ENCODE measurements around the gene RHOBTB1.
"Not testable (repeated sequence)": the region's sequence is repeated elsewhere in the genome, so short reads cannot be mapped to it uniquely, and the experiment has no call there.

RHOBTB1 gene

GRCh38 chr10:60944058-60944909 is at the start of gene RHOBTB1:
RHOBTB1 (minus strand) TSS chr10:60944185; CDS start chr10:60911542, 32,643 bp downstream.
- peak within 1 kb of the TSS; percentile 63 for H3K4me3 ChIP-seq (ENCODE audit: low read depth, low read length)

- no peak overlapping the region for H3K4me3 ChIP-seq (ENCODE audit: low read depth, low read length)
Measured at GRCh38 chr10:60992636-60993035, 48.7 kb upstream of the RHOBTB1 start.

GRCh38 chr10:60990663-60991062 is 46.7 kb upstream of the RHOBTB1 start:
- H3K4me3 ChIP-seq (ENCODE audit: low read depth, low read length): no peak overlapping the region

GRCh38 chr10:60989400-60989876 is 45.5 kb upstream of the RHOBTB1 start:
- H3K4me3 ChIP-seq (ENCODE audit: low read depth, low read length): no peak overlapping the region

GRCh38 chr10:60986791-60987190 is 42.8 kb upstream of the RHOBTB1 start:
- no peak overlapping the region for H3K4me3 ChIP-seq (ENCODE audit: low read depth, low read length)

- H3K4me3 ChIP-seq (ENCODE audit: low read depth, low read length): no peak overlapping the region
Measured at GRCh38 chr10:60985951-60986350, 42.0 kb upstream of the RHOBTB1 start.

- no peak overlapping the region for H3K4me3 ChIP-seq (ENCODE audit: low read depth, low read length)
Measured at GRCh38 chr10:60980997-60981396, 37.0 kb upstream of the RHOBTB1 start.

GRCh38 chr10:60979667-60980104 is 35.7 kb upstream of the RHOBTB1 start:
- no peak overlapping the region for H3K4me3 ChIP-seq (ENCODE audit: low read depth, low read length)

- no peak overlapping the region for H3K4me3 ChIP-seq (ENCODE audit: low read depth, low read length)
Measured at GRCh38 chr10:60978287-60979115, 34.5 kb upstream of the RHOBTB1 start.

- H3K4me3 ChIP-seq (ENCODE audit: low read depth, low read length): no peak overlapping the region
Measured at GRCh38 chr10:60977161-60978122, 33.5 kb upstream of the RHOBTB1 start.

GRCh38 chr10:60976687-60977086 is 32.7 kb upstream of the RHOBTB1 start:
- no peak overlapping the region for H3K4me3 ChIP-seq (ENCODE audit: low read depth, low read length)

GRCh38 chr10:60975716-60976115 is 31.7 kb upstream of the RHOBTB1 start:
- H3K4me3 ChIP-seq (ENCODE audit: low read depth, low read length): no peak overlapping the region

- H3K4me3 ChIP-seq (ENCODE audit: low read depth, low read length): no peak overlapping the region
Measured at GRCh38 chr10:60974463-60975149, 30.6 kb upstream of the RHOBTB1 start.

- no peak overlapping the region for H3K4me3 ChIP-seq (ENCODE audit: low read depth, low read length)
Measured at GRCh38 chr10:60973086-60973485, 29.1 kb upstream of the RHOBTB1 start.

GRCh38 chr10:60972181-60972580 is 28.2 kb upstream of the RHOBTB1 start:
- not testable (repeated sequence) for H3K4me3 ChIP-seq (ENCODE audit: low read depth, low read length)

- no peak overlapping the region for H3K4me3 ChIP-seq (ENCODE audit: low read depth, low read length)
Measured at GRCh38 chr10:60970526-60970925, 26.5 kb upstream of the RHOBTB1 start.

- H3K4me3 ChIP-seq (ENCODE audit: low read depth, low read length): no peak overlapping the region
Measured at GRCh38 chr10:60968504-60968903, 24.5 kb upstream of the RHOBTB1 start.

GRCh38 chr10:60967854-60968484 is 24.0 kb upstream of the RHOBTB1 start:
- H3K4me3 ChIP-seq (ENCODE audit: low read depth, low read length): no peak overlapping the region

GRCh38 chr10:60967260-60967659 is 23.3 kb upstream of the RHOBTB1 start:
- H3K4me3 ChIP-seq (ENCODE audit: low read depth, low read length): no peak overlapping the region

All from iPS-11a (cell line).